Stimulated activated CD8-positive, alpha-beta memory T cell treated with anti-CD3 and anti-CD28 coated beads, Interleukin-12 subunit alpha, Interleukin-12 subunit beta, amount 100 ng/mL, for 24 hours (primary cell): ENCODE data around the gene DRC3.

Experiments
- DNase-seq: peaks from one replicate; pipeline ENCODE4 v3.0.0-alpha.2; 2020; ENCODE audit errors: extremely low read depth

Gene DRC3

GRCh38 chr17:17965152-17965721 lies 7.4 kb upstream of the DRC3 start:
- DNase-seq: no peak

- DNase-seq: no peak
Observed at GRCh38 chr17:17966399-17966798, 6.3 kb upstream of the DRC3 start.

GRCh38 chr17:17970699-17971430 lies 1.8 kb upstream of the DRC3 start:
- no peak for DNase-seq

GRCh38 chr17:17971431-17972125 lies 1.1 kb upstream of the DRC3 start:
- no peak for DNase-seq

GRCh38 chr17:17972952-17973254 lies 241 bp downstream of the DRC3 start:
- DNase-seq: no peak

GRCh38 chr17:17975436-17975835 lies 2.8 kb downstream of the DRC3 start:
- DNase-seq: no peak

- DNase-seq: no peak
Observed at GRCh38 chr17:17976931-17977570, 4.4 kb downstream of the DRC3 start.

- no peak for DNase-seq
Observed at GRCh38 chr17:17978481-17979424, 6.1 kb downstream of the DRC3 start.

GRCh38 chr17:17979778-17980177 lies 7.1 kb downstream of the DRC3 start:
- no peak for DNase-seq

- no peak for DNase-seq
Observed at GRCh38 chr17:17981330-17981729, 8.7 kb downstream of the DRC3 start.

- no peak for DNase-seq
Observed at GRCh38 chr17:17982801-17983200, 10.1 kb downstream of the DRC3 start.

- no peak for DNase-seq
Observed at GRCh38 chr17:17983376-17983775, 10.7 kb downstream of the DRC3 start.

GRCh38 chr17:17983776-17984175 lies 11.1 kb downstream of the DRC3 start:
- DNase-seq: no peak

GRCh38 chr17:17985153-17985552 lies 12.5 kb downstream of the DRC3 start:
- DNase-seq: no peak

- DNase-seq: no peak
Observed at GRCh38 chr17:17985555-17985954, 12.9 kb downstream of the DRC3 start.

- no peak for DNase-seq
Observed at GRCh38 chr17:17987187-17987896, 14.7 kb downstream of the DRC3 start.

- DNase-seq: no peak
Observed at GRCh38 chr17:17987901-17988300, 15.2 kb downstream of the DRC3 start.

- DNase-seq: no peak
Observed at GRCh38 chr17:17988427-17988945, 15.8 kb downstream of the DRC3 start.

GRCh38 chr17:17989081-17989480 lies 16.4 kb downstream of the DRC3 start:
- DNase-seq: no peak

- DNase-seq: no peak
Observed at GRCh38 chr17:17989618-17990017, 17.0 kb downstream of the DRC3 start.

GRCh38 chr17:17990282-17990681 lies 17.6 kb downstream of the DRC3 start:
- no peak for DNase-seq
